Suprapubic skin (tissue), 4 donors: ENCODE data around the gene BRIP1. TPM values are rescaled to one million over a fixed set of nuclear protein-coding genes. Genes with fewer than 3 reads are reported as not detected.

ENCODE experiments used
- DNase-seq, 2 donors: peaks; one replicate each; pipeline ENCODE4 v3.0.0-alpha.2; 2019; ENCODE audit warnings: low spot score in 2 of 2
- H3K27ac ChIP-seq: fragments of 200-600 bp; sonication (generic); one replicate; pipeline ENCODE4 v1.5.1; 2019
- H3K27me3 ChIP-seq: fragments of 200-600 bp; sonication (generic); one replicate; pipeline ENCODE4 v1.5.1; 2019
- H3K36me3 ChIP-seq: fragments of 200-600 bp; sonication (generic); one replicate; pipeline ENCODE4 v1.5.1; 2019
- H3K4me1 ChIP-seq: fragments of 200-600 bp; sonication (generic); one replicate; pipeline ENCODE4 v1.5.1; 2019
- H3K4me3 ChIP-seq: fragments of 200-600 bp; sonication (generic); one replicate; pipeline ENCODE4 v1.5.1; 2019; ENCODE audit warnings: mild to moderate bottlenecking
- H3K9me3 ChIP-seq: fragments of 200-600 bp; sonication (generic); one replicate; pipeline ENCODE4 v1.5.1; 2019
- CTCF ChIP-seq, 2 donors: fragments of 200-600 bp in 1 of 2; fragments of 450-650 bp in 1 of 2; sonication (generic) in 1 of 2; IDR thresholded peaks; one replicate each; pipeline ENCODE4 v1.5.1; 2016 to 2019; ENCODE audit warnings: antibody characterized with exemption in 2 of 2, mild to moderate bottlenecking in 1 of 2, moderate library complexity in 1 of 2
- EP300 ChIP-seq: sonication (generic); formaldehyde crosslinking; IDR thresholded peaks from one replicate; pipeline ENCODE4 v1.6.1; 2017; ENCODE audit warnings: antibody characterized with exemption
- POLR2A ChIP-seq, 2 donors: fragments of 450-650 bp; IDR thresholded peaks; one replicate each; pipeline ENCODE4 v1.6.1; 2017; ENCODE audit warnings: antibody characterized with exemption in 2 of 2, mild to moderate bottlenecking in 2 of 2, moderate library complexity in 2 of 2
- POLR2AphosphoS5 ChIP-seq, 3 donors: sonication (generic); formaldehyde crosslinking; IDR thresholded peaks; one replicate each; pipeline ENCODE4 v1.6.1; 2017; ENCODE audit warnings: antibody characterized with exemption in 3 of 3
- WGBS: methylation state at CpG from one replicate; pipeline ENCODE4 v1.1.5; 2018; 5-methylcytosine and 5-hydroxymethylcytosine counted together
- total RNA-seq, 4 donors: library from RNA; depleted of rRNA; stranded (reverse); fragments of >200 nt; gene quantifications; one replicate each; pipeline ENCODE4 v1.1.0, GENCODE V29; 2016

Gene BRIP1
- total RNA-seq, 4 donors from 2014 or later = 0.60 to 5.1 (median 1.8) TPM

GRCh38 chr17:61813211-61813610, 50.1 kb downstream of the BRIP1 start:
- Histone ChIP-seq H3K36me3 (no peaks in the 10 kb centered on the region), H3K27ac (no peak overlapping the region), H3K9me3 (no peaks in the 10 kb centered on the region), H3K4me3 (no peak overlapping the region), H3K27me3 (no peaks in the 10 kb centered on the region), H3K4me1 (no peaks in the 10 kb centered on the region)
- 61% methylated on average over 1 of the region's 1 CpG for WGBS
- no peak for TF ChIP-seq POLR2AphosphoS5 (IDR thresholded peaks at IDR 0.05)
- no peak for TF ChIP-seq POLR2A (IDR thresholded peaks at IDR 0.05)
- TF ChIP-seq EP300 = no peak
- TF ChIP-seq CTCF (IDR thresholded peaks at IDR 0.05) = no peak
- no peak for DNase-seq

GRCh38 chr17:61812747-61813146, 50.6 kb downstream of the BRIP1 start:
- H3K4me3 ChIP-seq = no peak overlapping the region
- WGBS = 54% methylated on average over 2 of the region's 2 CpGs
- no peaks in the 10 kb centered on the region for H3K27me3 ChIP-seq
- H3K27ac ChIP-seq = no peak overlapping the region
- TF ChIP-seq CTCF (IDR thresholded peaks at IDR 0.05) (no peak), EP300 (no peak), POLR2AphosphoS5 (IDR thresholded peaks at IDR 0.05) (no peak), POLR2A (IDR thresholded peaks at IDR 0.05) (no peak)
- no peaks in the 10 kb centered on the region for H3K9me3 ChIP-seq
- no peaks in the 10 kb centered on the region for H3K4me1 ChIP-seq
- no peak for DNase-seq
- H3K36me3 ChIP-seq = no peaks in the 10 kb centered on the region

GRCh38 chr17:61809816-61810392, 53.4 kb downstream of the BRIP1 start:
- H3K4me1 ChIP-seq = no peaks in the 10 kb centered on the region
- H3K27me3 ChIP-seq = no peaks in the 10 kb centered on the region
- no peaks in the 10 kb centered on the region for H3K9me3 ChIP-seq
- no peak overlapping the region for H3K27ac ChIP-seq
- no peak for DNase-seq
- 51% methylated on average over 2 of the region's 2 CpGs for WGBS
- H3K4me3 ChIP-seq = no peak overlapping the region
- no peaks in the 10 kb centered on the region for H3K36me3 ChIP-seq
- TF ChIP-seq POLR2A (IDR thresholded peaks at IDR 0.05) (no peak), CTCF (IDR thresholded peaks at IDR 0.05) (no peak), POLR2AphosphoS5 (IDR thresholded peaks at IDR 0.05) (no peak), EP300 (no peak)

GRCh38 chr17:61808442-61808841, 54.9 kb downstream of the BRIP1 start:
- TF ChIP-seq CTCF (IDR thresholded peaks at IDR 0.05) = no peak
- TF ChIP-seq POLR2AphosphoS5 (IDR thresholded peaks at IDR 0.05) = no peak
- no peak for TF ChIP-seq EP300
- TF ChIP-seq POLR2A (IDR thresholded peaks at IDR 0.05) = no peak
- Histone ChIP-seq H3K9me3 (no peaks in the 10 kb centered on the region), H3K4me3 (no peak overlapping the region), H3K36me3 (no peaks in the 10 kb centered on the region), H3K27me3 (no peaks in the 10 kb centered on the region), H3K27ac (no peak overlapping the region), H3K4me1 (no peaks in the 10 kb centered on the region)
- no peak for DNase-seq
- 93% methylated on average over 8 of the region's 8 CpGs for WGBS

GRCh38 chr17:61806936-61807335, 56.4 kb downstream of the BRIP1 start:
- TF ChIP-seq POLR2AphosphoS5 (IDR thresholded peaks at IDR 0.05) = no peak
- no peak for TF ChIP-seq EP300
- no peak for TF ChIP-seq CTCF (IDR thresholded peaks at IDR 0.05)
- no peak for TF ChIP-seq POLR2A (IDR thresholded peaks at IDR 0.05)
- Histone ChIP-seq H3K4me3 (no peak overlapping the region), H3K36me3 (no peaks in the 10 kb centered on the region), H3K9me3 (no peaks in the 10 kb centered on the region), H3K4me1 (no peaks in the 10 kb centered on the region), H3K27ac (no peak overlapping the region), H3K27me3 (no peaks in the 10 kb centered on the region)
- DNase-seq = no peak
- 97% methylated on average over 1 of the region's 1 CpG for WGBS
